Esophagus muscularis mucosa (tissue), 4 donors: Measurements from ENCODE around the gene COL4A6. TPM values are rescaled to one million over a fixed set of nuclear protein-coding genes. Genes with fewer than 3 reads are reported as not detected.
A peak's percentile ranks its signal among the peaks of the same experiment; 100 is the strongest.

Experiments used
- DNase-seq: peaks from one replicate; pipeline ENCODE4 v3.0.0-alpha.2; 2017; ENCODE audit errors: extremely low spot score
- H3K27ac ChIP-seq, 4 donors: fragments of 200-600 bp; sonication (generic); replicated peaks in 1 of 4; 1 replicate in 3 of 4; 2 replicates in 1 of 4; pipeline ENCODE4 v1.5.1; 2016 to 2019; ENCODE audit warnings: mild to moderate bottlenecking in 1 of 4
- H3K27me3 ChIP-seq, 4 donors: fragments of 200-600 bp; sonication (generic); one replicate each; pipeline versions ENCODE4 v1.5.1 to v1.6.0; 2016 to 2019
- H3K36me3 ChIP-seq, 4 donors: fragments of 200-600 bp; sonication (generic); one replicate each; pipeline ENCODE4 v1.5.1; 2016 to 2019
- H3K4me1 ChIP-seq, 4 donors: fragments of 200-600 bp; sonication (generic); one replicate each; pipeline ENCODE4 v1.5.1; 2016 to 2019
- H3K4me3 ChIP-seq, 4 donors: fragments of 200-600 bp; sonication (generic); 1 replicate in 2 of 4; 2 replicates in 2 of 4; pipeline ENCODE4 v1.5.1; 2016 to 2019; ENCODE audit warnings: mild to moderate bottlenecking in 4 of 4, moderate library complexity in 1 of 4
- H3K9me3 ChIP-seq, 4 donors: fragments of 200-600 bp; sonication (generic); 1 replicate in 3 of 4; 2 replicates in 1 of 4; pipeline ENCODE4 v1.5.1; 2016 to 2019
- EP300 ChIP-seq: sonication (generic); formaldehyde crosslinking; IDR thresholded peaks from one replicate; pipeline ENCODE4 v1.6.1; 2017; ENCODE audit warnings: antibody characterized with exemption
- POLR2A ChIP-seq: fragments of 450-650 bp; IDR thresholded peaks from one replicate; pipeline ENCODE4 v1.6.1; 2017; ENCODE audit warnings: antibody characterized with exemption, moderate library complexity, mild to moderate bottlenecking, low read depth
- POLR2AphosphoS5 ChIP-seq, 2 donors: sonication (generic); formaldehyde crosslinking; IDR thresholded peaks; one replicate each; pipeline ENCODE4 v1.6.1; 2017; ENCODE audit warnings: antibody characterized with exemption in 2 of 2
- WGBS: methylation state at CpG from one replicate; pipeline ENCODE4 v1.1.5; 2018; 5-methylcytosine and 5-hydroxymethylcytosine counted together
- intact Hi-C: fragments of 100-400 bp; cut with DNase I; formaldehyde crosslinking; loops from one replicate; pipeline ENCODE4 v1.15.1; 2023
- total RNA-seq, 4 donors: library from RNA; depleted of rRNA; stranded (reverse); fragments of >200 nt; gene quantifications; one replicate each; pipeline versions ENCODE4 v1.1.0 to v1.2.1, GENCODE V29; 2016
- TF ChIP-seq, protein P1 (sequence below), 3 experiments: fragments of 200-600 bp in 2 of 3; fragments of 450-650 bp in 1 of 3; sonication (generic) in 2 of 3; IDR thresholded peaks; one replicate each; pipeline ENCODE4 v1.5.1; 2017 to 2019; ENCODE audit warnings: antibody characterized with exemption in 3 of 3, mild to moderate bottlenecking in 2 of 3, moderate library complexity in 1 of 3

Gene COL4A6
- total RNA-seq, 4 donors from 2014 or later, result 126 to 192 (median 164) TPM

DNA sequence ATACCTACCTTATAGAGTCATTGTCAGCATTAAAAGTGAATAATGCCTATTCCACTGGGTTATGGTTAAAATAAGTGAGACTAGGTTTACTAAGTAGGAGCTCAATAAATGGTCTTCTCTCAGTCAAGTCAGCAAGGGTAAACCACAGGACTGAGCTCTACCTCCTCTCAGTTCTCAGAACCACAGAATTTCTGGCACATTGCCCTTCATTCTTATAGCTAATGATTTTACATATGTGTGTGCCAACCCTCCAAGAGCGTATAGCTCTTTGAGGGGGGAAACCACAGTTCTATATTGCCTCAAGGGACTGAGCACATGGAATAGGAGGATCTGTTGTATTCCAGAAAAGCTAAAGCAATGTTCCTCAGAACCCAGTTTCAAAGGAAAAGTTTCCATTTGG, 221.8 kb downstream of the COL4A6 start:
- intact Hi-C loops, result no loop called here

GRCh38 chrX:108211301-108211700, 226.9 kb downstream of the COL4A6 start:
- peaks cover 0 to 29% (median 23%) of the 10 kb centered on the region in 4 donors for H3K4me1 ChIP-seq
- H3K27ac ChIP-seq, result peak overlapping the region in 1 of 4 donors; percentile 3
- H3K4me3 ChIP-seq, result no peak overlapping the region
- no peak for TF ChIP-seq POLR2A
- no peak for TF ChIP-seq EP300
- TF ChIP-seq, protein P1, sequence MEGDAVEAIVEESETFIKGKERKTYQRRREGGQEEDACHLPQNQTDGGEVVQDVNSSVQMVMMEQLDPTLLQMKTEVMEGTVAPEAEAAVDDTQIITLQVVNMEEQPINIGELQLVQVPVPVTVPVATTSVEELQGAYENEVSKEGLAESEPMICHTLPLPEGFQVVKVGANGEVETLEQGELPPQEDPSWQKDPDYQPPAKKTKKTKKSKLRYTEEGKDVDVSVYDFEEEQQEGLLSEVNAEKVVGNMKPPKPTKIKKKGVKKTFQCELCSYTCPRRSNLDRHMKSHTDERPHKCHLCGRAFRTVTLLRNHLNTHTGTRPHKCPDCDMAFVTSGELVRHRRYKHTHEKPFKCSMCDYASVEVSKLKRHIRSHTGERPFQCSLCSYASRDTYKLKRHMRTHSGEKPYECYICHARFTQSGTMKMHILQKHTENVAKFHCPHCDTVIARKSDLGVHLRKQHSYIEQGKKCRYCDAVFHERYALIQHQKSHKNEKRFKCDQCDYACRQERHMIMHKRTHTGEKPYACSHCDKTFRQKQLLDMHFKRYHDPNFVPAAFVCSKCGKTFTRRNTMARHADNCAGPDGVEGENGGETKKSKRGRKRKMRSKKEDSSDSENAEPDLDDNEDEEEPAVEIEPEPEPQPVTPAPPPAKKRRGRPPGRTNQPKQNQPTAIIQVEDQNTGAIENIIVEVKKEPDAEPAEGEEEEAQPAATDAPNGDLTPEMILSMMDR (IDR thresholded peaks at IDR 0.05), result no peak
- no peak for TF ChIP-seq POLR2AphosphoS5 (IDR thresholded peaks at IDR 0.05)
- no peaks in the 10 kb centered on the region for H3K9me3 ChIP-seq
- H3K36me3 ChIP-seq, result no peaks in the 10 kb centered on the region
- WGBS, result 84% methylated on average over 1 of the region's 1 CpG
- no peaks in the 10 kb centered on the region for H3K27me3 ChIP-seq
- DNase-seq, result no peak
- intact Hi-C loops, result no loop called here

More for the DNA sequence above, 221.8 kb downstream of the COL4A6 start:
- H3K9me3 ChIP-seq, result no peaks in the 10 kb centered on the region
- DNase-seq, result no peak
- H3K4me3 ChIP-seq, result no peak overlapping the region
- no peaks in the 10 kb centered on the region for H3K36me3 ChIP-seq
- H3K27me3 ChIP-seq, result no peaks in the 10 kb centered on the region
- H3K27ac ChIP-seq, result peak overlapping the region; percentile 47 to 65 (median 63)
- TF ChIP-seq POLR2A, result no peak
- H3K4me1 ChIP-seq, result peaks cover 0 to 74% (median 53%) of the 10 kb centered on the region in 4 donors
- 71% methylated on average over 1 of the region's 1 CpG for WGBS

DNA sequence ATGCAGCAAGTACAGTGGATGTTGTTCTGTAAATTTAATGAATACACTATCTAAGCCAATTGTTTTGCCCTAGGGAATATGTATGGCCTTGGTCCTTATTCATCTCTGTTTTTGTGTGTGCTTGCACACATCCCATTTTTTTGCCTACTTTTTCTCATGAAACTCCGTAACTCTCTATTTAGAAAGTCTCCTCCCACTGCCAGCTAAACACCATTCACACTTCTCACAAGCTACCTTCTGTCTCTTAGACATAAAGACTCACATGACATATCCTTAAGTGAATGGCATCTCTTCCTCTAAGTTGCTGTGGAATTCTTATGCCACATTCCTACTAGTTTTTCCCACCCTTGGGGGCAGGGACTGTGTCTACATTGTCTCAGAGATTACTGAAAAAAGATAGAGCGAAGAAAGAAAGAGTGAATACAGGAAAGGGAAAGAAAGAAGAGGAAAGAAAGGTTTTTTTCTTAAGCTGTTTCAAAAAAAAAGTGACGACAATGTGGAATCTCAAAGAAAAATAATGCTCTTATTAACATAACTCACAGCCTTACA, 229.1 kb downstream of the COL4A6 start:
- TF ChIP-seq, protein P1 (IDR thresholded peaks at IDR 0.05), result no peak
- no peak for TF ChIP-seq EP300
- no peak for TF ChIP-seq POLR2AphosphoS5 (IDR thresholded peaks at IDR 0.05)
- TF ChIP-seq POLR2A, result no peak
- no peak for DNase-seq
- H3K4me3 ChIP-seq, result no peak overlapping the region
- no peaks in the 10 kb centered on the region for H3K9me3 ChIP-seq
- H3K27me3 ChIP-seq, result no peaks in the 10 kb centered on the region
- WGBS, result 51% methylated on average over 3 of the region's 3 CpGs
- intact Hi-C loops, result no loop called here
- H3K4me1 ChIP-seq, result peaks cover 0 to 8% (median 5%) of the 10 kb centered on the region in 4 donors
- no peaks in the 10 kb centered on the region for H3K36me3 ChIP-seq
- H3K27ac ChIP-seq, result peak overlapping the region in 3 of 4 donors; percentile 33 to 51 (median 45)

DNA sequence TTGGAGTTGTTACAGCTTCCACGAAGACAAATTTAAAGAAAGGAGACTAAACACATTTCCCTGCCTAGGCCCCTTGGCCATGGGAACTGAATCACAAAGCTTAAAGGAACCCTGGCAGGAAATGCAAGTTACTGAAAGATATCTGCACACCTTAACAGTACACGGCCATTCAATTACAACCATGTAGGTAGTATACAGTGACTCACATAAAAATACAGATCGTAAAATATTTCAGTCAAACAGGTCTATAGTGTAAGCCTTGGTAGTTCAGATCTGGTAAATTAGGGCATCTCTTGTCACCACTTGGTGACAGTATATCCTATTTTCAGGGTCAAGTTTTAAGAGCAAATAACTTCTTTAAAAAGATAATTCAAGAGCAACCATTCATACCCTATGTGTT, 234.7 kb downstream of the COL4A6 start:
- Histone ChIP-seq H3K9me3 (no peaks in the 10 kb centered on the region), H3K4me1 (peaks cover 0 to 33% (median 15%) of the 10 kb centered on the region in 4 donors), H3K27me3 (no peaks in the 10 kb centered on the region), H3K27ac (peak overlapping the region in 1 of 4 donors; percentile 70), H3K36me3 (no peaks in the 10 kb centered on the region), H3K4me3 (no peak overlapping the region)
- intact Hi-C loops, result no loop called here
- 58% methylated on average over 3 of the region's 3 CpGs for WGBS
- DNase-seq, result no peak
- TF ChIP-seq EP300, result no peak
- no peak for TF ChIP-seq POLR2AphosphoS5 (IDR thresholded peaks at IDR 0.05)
- TF ChIP-seq, protein P1 (IDR thresholded peaks at IDR 0.05), result no peak
- TF ChIP-seq POLR2A, result no peak

GRCh38 chrX:108199691-108200090, 238.5 kb downstream of the COL4A6 start:
- H3K27me3 ChIP-seq, result no peaks in the 10 kb centered on the region
- H3K36me3 ChIP-seq, result no peaks in the 10 kb centered on the region
- H3K4me1 ChIP-seq, result peaks cover 0 to 46% (median 20%) of the 10 kb centered on the region in 4 donors
- no peak for DNase-seq
- no peak overlapping the region for H3K4me3 ChIP-seq
- peak overlapping the region; percentile 48 to 73 (median 66) for H3K27ac ChIP-seq
- intact Hi-C loops, result no loop called here
- WGBS, result 8% methylated on average over 4 of the region's 4 CpGs
- TF ChIP-seq, protein P1 (IDR thresholded peaks at IDR 0.05), result peak; percentile 50 to 53 (median 51)
- TF ChIP-seq EP300 (no peak), POLR2A (no peak), POLR2AphosphoS5 (IDR thresholded peaks at IDR 0.05) (peak in 1 of 2 donors; percentile 49)
- no peaks in the 10 kb centered on the region for H3K9me3 ChIP-seq
